Left ventricle myocardium inferior (tissue), 1 donor: ENCODE results near the gene ZFAND6. TPM values are rescaled to one million over a fixed set of nuclear protein-coding genes. Genes with fewer than 3 reads are reported as not detected.
A peak's percentile ranks its signal among the peaks of the same experiment; 100 is the strongest.

Experiments
- DNase-seq: peaks from one replicate; pipeline ENCODE4 v3.0.0-alpha.2; 2020
- H3K27ac ChIP-seq: fragments of 200-600 bp; replicated peaks from 2 replicates; pipeline ENCODE4 v1.8.0; 2021
- H3K27me3 ChIP-seq: fragments of 200-600 bp; 2 replicates; pipeline ENCODE4 v1.8.0; 2021; ENCODE audit warnings: low read depth
- H3K36me3 ChIP-seq: fragments of 200-600 bp; 2 replicates; pipeline ENCODE4 v1.8.0; 2021
- H3K4me1 ChIP-seq: fragments of 200-600 bp; 2 replicates; pipeline ENCODE4 v1.8.0; 2021
- H3K4me3 ChIP-seq: fragments of 200-600 bp; 2 replicates; pipeline ENCODE4 v1.8.0; 2021; ENCODE audit warnings: mild to moderate bottlenecking, moderate library complexity
- H3K9me3 ChIP-seq: fragments of 200-600 bp; replicated peaks from 2 replicates; pipeline ENCODE4 v1.8.0; 2021
- intact Hi-C: fragments of 100-400 bp; cut with micrococcal nuclease; formaldehyde crosslinking; loops from one replicate; pipeline ENCODE4 v1.11.0; 2022
- total RNA-seq: library from RNA; stranded (reverse); fragmentation: NEBNext Ultra II Directional; extraction: Animal tissue kit (Norgen Biotek cat#: 25700); gene quantifications from one replicate; pipeline ENCODE4 v1.2.1, GENCODE V29; 2021
- TF ChIP-seq, protein P1 (sequence below): fragments of 200-600 bp; IDR thresholded peaks from 2 replicates; pipeline ENCODE4 v1.8.0; 2021; ENCODE audit warnings: antibody characterized with exemption, mild to moderate bottlenecking, borderline replicate concordance
- donor health status: DM: no; HTN: yes; CAD: no; lungs with severe emphysema.

Gene ZFAND6
- total RNA-seq, 1 donor from 2014 or later: 75.0 TPM

- no peak overlapping the region for H3K27ac ChIP-seq
Measured at GRCh38 chr15:80151576-80151975, 92.1 kb downstream of the ZFAND6 start.

DNA sequence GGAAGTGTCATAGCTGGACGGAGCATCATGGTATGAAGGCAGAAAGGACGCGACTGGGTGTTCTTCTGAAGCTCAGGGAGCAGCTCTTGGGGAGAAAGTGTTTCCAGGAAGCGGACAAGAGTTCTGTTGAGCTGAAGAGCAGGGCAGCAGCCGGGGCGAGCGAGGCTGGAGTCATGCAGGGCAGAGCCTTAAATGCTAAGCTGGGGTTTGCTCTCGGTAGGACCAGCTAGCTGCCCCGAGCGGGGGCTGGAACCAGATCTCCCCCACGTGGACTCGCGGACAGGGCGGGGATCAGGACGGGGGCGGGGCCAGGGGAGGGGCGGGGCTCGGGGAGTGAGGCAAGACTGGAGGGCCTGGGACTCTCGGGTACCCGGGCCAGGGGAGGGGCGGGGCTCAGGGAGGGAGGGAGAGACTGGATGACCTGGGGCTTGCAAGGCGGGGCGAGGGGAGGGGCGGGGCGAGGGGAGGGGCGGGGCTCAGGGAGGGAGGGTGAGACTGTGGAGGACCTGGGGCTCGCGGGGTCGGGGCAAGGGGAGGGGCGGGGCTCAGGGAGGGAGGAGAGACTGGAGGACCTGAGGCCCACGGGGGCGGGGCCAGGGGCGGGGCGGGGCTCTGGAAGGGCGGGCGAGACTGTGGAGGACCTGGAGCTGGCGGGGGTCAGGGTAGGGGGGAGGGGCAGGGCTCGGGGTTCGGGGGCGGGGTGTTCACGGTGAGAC, 92.9 kb downstream of the ZFAND6 start:
- Histone ChIP-seq H3K9me3 (no peaks in the 10 kb centered on the region), H3K4me1 (peaks cover 31% of the 10 kb centered on the region), H3K36me3 (no peaks in the 10 kb centered on the region), H3K27me3 (no peaks in the 10 kb centered on the region), H3K4me3 (peak overlapping the region; percentile 79), H3K27ac (peak overlapping the region; percentile 78)
- peak; percentile 97 for DNase-seq
- TF ChIP-seq, protein P1, sequence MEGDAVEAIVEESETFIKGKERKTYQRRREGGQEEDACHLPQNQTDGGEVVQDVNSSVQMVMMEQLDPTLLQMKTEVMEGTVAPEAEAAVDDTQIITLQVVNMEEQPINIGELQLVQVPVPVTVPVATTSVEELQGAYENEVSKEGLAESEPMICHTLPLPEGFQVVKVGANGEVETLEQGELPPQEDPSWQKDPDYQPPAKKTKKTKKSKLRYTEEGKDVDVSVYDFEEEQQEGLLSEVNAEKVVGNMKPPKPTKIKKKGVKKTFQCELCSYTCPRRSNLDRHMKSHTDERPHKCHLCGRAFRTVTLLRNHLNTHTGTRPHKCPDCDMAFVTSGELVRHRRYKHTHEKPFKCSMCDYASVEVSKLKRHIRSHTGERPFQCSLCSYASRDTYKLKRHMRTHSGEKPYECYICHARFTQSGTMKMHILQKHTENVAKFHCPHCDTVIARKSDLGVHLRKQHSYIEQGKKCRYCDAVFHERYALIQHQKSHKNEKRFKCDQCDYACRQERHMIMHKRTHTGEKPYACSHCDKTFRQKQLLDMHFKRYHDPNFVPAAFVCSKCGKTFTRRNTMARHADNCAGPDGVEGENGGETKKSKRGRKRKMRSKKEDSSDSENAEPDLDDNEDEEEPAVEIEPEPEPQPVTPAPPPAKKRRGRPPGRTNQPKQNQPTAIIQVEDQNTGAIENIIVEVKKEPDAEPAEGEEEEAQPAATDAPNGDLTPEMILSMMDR: no peak
- intact Hi-C loops: no loop called here

More at GRCh38 chr15:80151576-80151975, 92.1 kb downstream of the ZFAND6 start:
- peak overlapping the region; percentile 79 for H3K4me3 ChIP-seq
- DNase-seq: no peak
- H3K4me1 ChIP-seq: peaks cover 31% of the 10 kb centered on the region
- no peaks in the 10 kb centered on the region for H3K27me3 ChIP-seq
- TF ChIP-seq, protein P1: no peak
- H3K36me3 ChIP-seq: no peaks in the 10 kb centered on the region
- H3K9me3 ChIP-seq: no peaks in the 10 kb centered on the region
- intact Hi-C loops: no loop called here

GRCh38 chr15:80152896-80153876, 93.7 kb downstream of the ZFAND6 start, which contains the start of gene FAH:
FAH (plus strand) TSS chr15:80152999; CDS start chr15:80153055, 56 bp downstream.
- intact Hi-C loops: no loop called here
- no peaks in the 10 kb centered on the region for H3K27me3 ChIP-seq
- no peak for DNase-seq
- peak within 1 kb of the TSS; percentile 79 for H3K4me3 ChIP-seq
- no peaks in the 10 kb centered on the region for H3K9me3 ChIP-seq
- TF ChIP-seq, protein P1: no peak
- peaks cover 31% of the 10 kb centered on the region for H3K4me1 ChIP-seq
- peaks cover 1% of the 10 kb centered on the region for H3K36me3 ChIP-seq
- H3K27ac ChIP-seq: peak within 1 kb of the TSS; percentile 78

GRCh38 chr15:80153900-80154299, 94.4 kb downstream of the ZFAND6 start:
- no peaks in the 10 kb centered on the region for H3K9me3 ChIP-seq
- peak overlapping the region; percentile 79 for H3K4me3 ChIP-seq
- no peak overlapping the region for H3K27ac ChIP-seq
- H3K27me3 ChIP-seq: no peaks in the 10 kb centered on the region
- intact Hi-C loops: no loop called here
- H3K36me3 ChIP-seq: peaks cover 5% of the 10 kb centered on the region
- TF ChIP-seq, protein P1: no peak
- no peak for DNase-seq
- peaks cover 31% of the 10 kb centered on the region for H3K4me1 ChIP-seq

GRCh38 chr15:80154336-80154735, 94.9 kb downstream of the ZFAND6 start:
- H3K27ac ChIP-seq: no peak overlapping the region
- intact Hi-C loops: no loop called here
- DNase-seq: no peak

More at GRCh38 chr15:80154336-80154735, 94.9 kb downstream of the ZFAND6 start:
- no peaks in the 10 kb centered on the region for H3K9me3 ChIP-seq
- H3K4me3 ChIP-seq: no peak overlapping the region
- peaks cover 5% of the 10 kb centered on the region for H3K36me3 ChIP-seq
- H3K4me1 ChIP-seq: peaks cover 31% of the 10 kb centered on the region
- TF ChIP-seq, protein P1: no peak
- H3K27me3 ChIP-seq: no peaks in the 10 kb centered on the region
